HG02973 (cell line): ENCODE measurements around the gene DEDD2.
A peak's percentile ranks its signal among the peaks of the same experiment; 100 is the strongest.

ENCODE experiments used
- ATAC-seq: cut with Tn5 transposase; IDR thresholded peaks from one replicate; pipeline ENCODE4 v1.9.1; 2021; ENCODE audit warnings: moderate library complexity; ENCODE audit not compliant: unreplicated experiment

The DEDD2 gene

GRCh38 chr19:42229301-42229854 lies 11.9 kb upstream of the DEDD2 start:
- ATAC-seq = no peak

- no peak for ATAC-seq
These were observed 11.2 kb upstream of the DEDD2 start for GRCh38 chr19:42228641-42229040.

GRCh38 chr19:42226886-42227285 lies 9.4 kb upstream of the DEDD2 start:
- no peak for ATAC-seq

GRCh38 chr19:42225718-42226292 lies 8.3 kb upstream of the DEDD2 start:
- no peak for ATAC-seq

- ATAC-seq = no peak
These were observed 7.7 kb upstream of the DEDD2 start for GRCh38 chr19:42224940-42225717.

- no peak for ATAC-seq
These were observed 3.2 kb upstream of the DEDD2 start for GRCh38 chr19:42220751-42221097.

GRCh38 chr19:42219812-42220750 lies 2.6 kb upstream of the DEDD2 start, which contains the start of gene ZNF526:
ZNF526 (plus strand) TSS chr19:42220312; CDS start chr19:42224404, 4,092 bp downstream.
- peak; percentile 51 for ATAC-seq

GRCh38 chr19:42216653-42217519 lies 591 bp downstream of the DEDD2 start:
- peak; percentile 5 for ATAC-seq

GRCh38 chr19:42214810-42215485 lies 2.5 kb downstream of the DEDD2 start:
- no peak for ATAC-seq

- no peak for ATAC-seq
These were observed 4.6 kb downstream of the DEDD2 start for GRCh38 chr19:42212886-42213285.

- no peak for ATAC-seq
These were observed 8.9 kb downstream of the DEDD2 start for GRCh38 chr19:42208612-42209011.

GRCh38 chr19:42207767-42208271 lies 9.7 kb downstream of the DEDD2 start:
- ATAC-seq = no peak

- ATAC-seq = no peak
These were observed 10.4 kb downstream of the DEDD2 start for GRCh38 chr19:42206871-42207755.

GRCh38 chr19:42204664-42205063 lies 12.8 kb downstream of the DEDD2 start:
- no peak for ATAC-seq

GRCh38 chr19:42203700-42204099 lies 13.8 kb downstream of the DEDD2 start:
- no peak for ATAC-seq

GRCh38 chr19:42202290-42202880 lies 15.1 kb downstream of the DEDD2 start:
- ATAC-seq = no peak

- peak; percentile 34 for ATAC-seq
These were observed 15.8 kb downstream of the DEDD2 start for GRCh38 chr19:42201489-42202289.
